HCT116 (cell line): ENCODE measurements around the gene PRKG1.

ENCODE experiments used
- EGR1 ChIP-seq: IDR thresholded peaks from 2 replicates; pipeline ENCODE4 v1.6.1; 2012; ENCODE audit warnings: low read depth
- EZH2 ChIP-seq: fragments of 200-600 bp; sonication (generic); IDR thresholded peaks from 2 replicates; pipeline ENCODE4 v1.6.1; 2017; ENCODE audit warnings: antibody characterized with exemption, mixed run types
- POLR2A ChIP-seq: IDR thresholded peaks from 2 replicates; pipeline ENCODE4 v1.7.0; 2011; ENCODE audit warnings: borderline replicate concordance; ENCODE audit not compliant: insufficient read depth, insufficient read length; ENCODE audit errors: extremely low read depth
- POLR2AphosphoS5 ChIP-seq: IDR thresholded peaks from 2 replicates; pipeline ENCODE4 v1.6.1; 2011; ENCODE audit warnings: mild to moderate bottlenecking, low read depth, low read length, moderate library complexity
- SP1 ChIP-seq: IDR thresholded peaks from 2 replicates; pipeline ENCODE4 v1.6.1; 2012; ENCODE audit warnings: low read depth
- TCF7L2 ChIP-seq: IDR thresholded peaks from 2 replicates; pipeline ENCODE4 v1.7.0; 2011; ENCODE audit warnings: borderline replicate concordance, inconsistent platforms; ENCODE audit not compliant: insufficient read depth, insufficient read length; ENCODE audit errors: extremely low read depth
- YY1 ChIP-seq: IDR thresholded peaks from 2 replicates; pipeline ENCODE4 v1.6.1; 2011; ENCODE audit warnings: low read length, low read depth, moderate library complexity, mild to moderate bottlenecking; ENCODE audit not compliant: insufficient replicate concordance; ENCODE audit errors: extremely low read depth
- ZNF274 ChIP-seq: fragments of 200-500 bp; sonication (Bioruptor generic); IDR thresholded peaks from 2 replicates; pipeline ENCODE4 v1.6.1; 2014; ENCODE audit warnings: mild to moderate bottlenecking, low read depth, low read length, inconsistent platforms
- TF ChIP-seq, protein P1 (sequence below), 3 experiments: fragments of 200-600 bp in 1 of 3; sonication (generic) in 1 of 3; IDR thresholded peaks in 2 of 3; conservative IDR thresholded peaks in 1 of 3; 2 replicates each; pipeline ENCODE4 v1.5.1; 2012 to 2017; ENCODE audit warnings: low read depth in 2 of 3, low read length in 2 of 3, antibody characterized with exemption in 1 of 3, borderline replicate concordance in 1 of 3, control low read depth in 1 of 3, mild to moderate bottlenecking in 1 of 3, mixed read lengths in 1 of 3, mixed run types in 1 of 3, moderate library complexity in 1 of 3; ENCODE audit not compliant: insufficient read depth in 1 of 3
- TF ChIP-seq, protein P2 (sequence below): IDR thresholded peaks from 2 replicates; pipeline ENCODE4 v1.6.1; 2012; ENCODE audit warnings: low read depth
- TF ChIP-seq, protein P3 (sequence below): IDR thresholded peaks from 2 replicates; pipeline ENCODE4 v1.6.1; 2012

DNA sequence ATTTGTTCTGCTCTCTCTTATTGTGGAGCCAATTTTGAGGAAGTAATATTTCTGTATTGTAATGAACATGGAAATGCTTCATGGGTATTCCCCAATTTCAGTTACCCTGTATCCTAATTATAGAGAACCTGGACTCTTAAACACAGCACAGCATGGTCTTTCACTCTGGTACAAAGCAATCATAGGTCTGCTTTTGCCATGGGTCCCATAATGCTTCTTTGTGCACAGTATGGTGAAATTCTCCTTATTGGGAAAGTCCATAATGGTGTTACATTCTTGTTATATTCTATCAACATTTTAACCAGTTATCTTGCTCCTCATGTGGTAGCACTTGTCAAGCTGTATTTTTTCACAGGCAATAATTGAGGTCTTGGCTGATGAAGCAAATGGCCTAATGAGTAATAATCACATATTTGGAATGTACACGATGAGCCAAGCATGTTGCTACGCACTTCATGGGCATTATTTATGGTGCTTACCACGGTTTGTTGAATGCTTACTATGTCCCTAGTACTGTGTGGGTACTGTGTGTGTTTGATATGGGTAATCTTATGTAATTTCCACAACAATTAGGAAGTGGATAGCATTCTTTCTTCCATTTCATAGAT is 42.9 kb downstream of the PRKG1 start:
- TF ChIP-seq POLR2A (no peak), YY1 (no peak), POLR2AphosphoS5 (no peak), TCF7L2 (no peak), EGR1 (no peak), EZH2 (no peak), ZNF274 (no peak), SP1 (no peak)
- TF ChIP-seq, protein P1, sequence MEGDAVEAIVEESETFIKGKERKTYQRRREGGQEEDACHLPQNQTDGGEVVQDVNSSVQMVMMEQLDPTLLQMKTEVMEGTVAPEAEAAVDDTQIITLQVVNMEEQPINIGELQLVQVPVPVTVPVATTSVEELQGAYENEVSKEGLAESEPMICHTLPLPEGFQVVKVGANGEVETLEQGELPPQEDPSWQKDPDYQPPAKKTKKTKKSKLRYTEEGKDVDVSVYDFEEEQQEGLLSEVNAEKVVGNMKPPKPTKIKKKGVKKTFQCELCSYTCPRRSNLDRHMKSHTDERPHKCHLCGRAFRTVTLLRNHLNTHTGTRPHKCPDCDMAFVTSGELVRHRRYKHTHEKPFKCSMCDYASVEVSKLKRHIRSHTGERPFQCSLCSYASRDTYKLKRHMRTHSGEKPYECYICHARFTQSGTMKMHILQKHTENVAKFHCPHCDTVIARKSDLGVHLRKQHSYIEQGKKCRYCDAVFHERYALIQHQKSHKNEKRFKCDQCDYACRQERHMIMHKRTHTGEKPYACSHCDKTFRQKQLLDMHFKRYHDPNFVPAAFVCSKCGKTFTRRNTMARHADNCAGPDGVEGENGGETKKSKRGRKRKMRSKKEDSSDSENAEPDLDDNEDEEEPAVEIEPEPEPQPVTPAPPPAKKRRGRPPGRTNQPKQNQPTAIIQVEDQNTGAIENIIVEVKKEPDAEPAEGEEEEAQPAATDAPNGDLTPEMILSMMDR (IDR thresholded peaks at IDR 0.05 in 2 of 3, conservative IDR thresholded peaks at IDR 0.05 in 1 of 3; ENCODE audit: borderline replicate concordance in 1 of 3, insufficient read depth in 1 of 3, low read depth in 2 of 3, low read length in 2 of 3) = no peak
- TF ChIP-seq, protein P2, sequence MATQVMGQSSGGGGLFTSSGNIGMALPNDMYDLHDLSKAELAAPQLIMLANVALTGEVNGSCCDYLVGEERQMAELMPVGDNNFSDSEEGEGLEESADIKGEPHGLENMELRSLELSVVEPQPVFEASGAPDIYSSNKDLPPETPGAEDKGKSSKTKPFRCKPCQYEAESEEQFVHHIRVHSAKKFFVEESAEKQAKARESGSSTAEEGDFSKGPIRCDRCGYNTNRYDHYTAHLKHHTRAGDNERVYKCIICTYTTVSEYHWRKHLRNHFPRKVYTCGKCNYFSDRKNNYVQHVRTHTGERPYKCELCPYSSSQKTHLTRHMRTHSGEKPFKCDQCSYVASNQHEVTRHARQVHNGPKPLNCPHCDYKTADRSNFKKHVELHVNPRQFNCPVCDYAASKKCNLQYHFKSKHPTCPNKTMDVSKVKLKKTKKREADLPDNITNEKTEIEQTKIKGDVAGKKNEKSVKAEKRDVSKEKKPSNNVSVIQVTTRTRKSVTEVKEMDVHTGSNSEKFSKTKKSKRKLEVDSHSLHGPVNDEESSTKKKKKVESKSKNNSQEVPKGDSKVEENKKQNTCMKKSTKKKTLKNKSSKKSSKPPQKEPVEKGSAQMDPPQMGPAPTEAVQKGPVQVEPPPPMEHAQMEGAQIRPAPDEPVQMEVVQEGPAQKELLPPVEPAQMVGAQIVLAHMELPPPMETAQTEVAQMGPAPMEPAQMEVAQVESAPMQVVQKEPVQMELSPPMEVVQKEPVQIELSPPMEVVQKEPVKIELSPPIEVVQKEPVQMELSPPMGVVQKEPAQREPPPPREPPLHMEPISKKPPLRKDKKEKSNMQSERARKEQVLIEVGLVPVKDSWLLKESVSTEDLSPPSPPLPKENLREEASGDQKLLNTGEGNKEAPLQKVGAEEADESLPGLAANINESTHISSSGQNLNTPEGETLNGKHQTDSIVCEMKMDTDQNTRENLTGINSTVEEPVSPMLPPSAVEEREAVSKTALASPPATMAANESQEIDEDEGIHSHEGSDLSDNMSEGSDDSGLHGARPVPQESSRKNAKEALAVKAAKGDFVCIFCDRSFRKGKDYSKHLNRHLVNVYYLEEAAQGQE = no peak
- TF ChIP-seq, protein P3, sequence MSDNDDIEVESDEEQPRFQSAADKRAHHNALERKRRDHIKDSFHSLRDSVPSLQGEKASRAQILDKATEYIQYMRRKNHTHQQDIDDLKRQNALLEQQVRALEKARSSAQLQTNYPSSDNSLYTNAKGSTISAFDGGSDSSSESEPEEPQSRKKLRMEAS = no peak
